Neutrophil (primary cell): Measurements from ENCODE around the gene RNF128.

Experiments
- H3K27ac ChIP-seq: fragments of 200-600 bp; sonication (generic); 2 replicates; pipeline ENCODE4 v1.5.1; 2016; ENCODE audit warnings: mild to moderate bottlenecking, moderate library complexity
- H3K27me3 ChIP-seq: fragments of 200-600 bp; sonication (generic); 2 replicates; pipeline ENCODE4 v1.6.0; 2016; ENCODE audit warnings: mild to moderate bottlenecking
- H3K36me3 ChIP-seq: fragments of 200-600 bp; sonication (generic); 2 replicates; pipeline ENCODE4 v1.5.1; 2017
- H3K4me1 ChIP-seq, 2 experiments: fragments of 200-600 bp in 1 of 2; sonication (generic) in 1 of 2; 1 replicate in 1 of 2; 2 replicates in 1 of 2; pipeline versions ENCODE4 v1.5.1 to v1.6.1; 2013 to 2016; ENCODE audit warnings: low read depth in 1 of 2, low read length in 1 of 2, mild to moderate bottlenecking in 1 of 2, moderate library complexity in 1 of 2; ENCODE audit not compliant: control insufficient read depth in 1 of 2, insufficient read depth in 1 of 2
- H3K4me3 ChIP-seq, 2 experiments: fragments of 200-600 bp in 1 of 2; sonication (generic) in 1 of 2; 1 replicate in 1 of 2; 2 replicates in 1 of 2; pipeline ENCODE4 v1.5.1; 2013 to 2016; ENCODE audit warnings: low read depth in 1 of 2, low read length in 1 of 2, mild to moderate bottlenecking in 1 of 2, moderate library complexity in 1 of 2
- H3K9me3 ChIP-seq: fragments of 200-600 bp; sonication (generic); 2 replicates; pipeline ENCODE4 v1.5.1; 2016
- TF ChIP-seq, protein P1 (sequence below): fragments of 200-600 bp; sonication (generic); IDR thresholded peaks from 2 replicates; pipeline ENCODE4 v1.5.1; 2016; ENCODE audit warnings: antibody characterized with exemption

RNF128 gene

DNA sequence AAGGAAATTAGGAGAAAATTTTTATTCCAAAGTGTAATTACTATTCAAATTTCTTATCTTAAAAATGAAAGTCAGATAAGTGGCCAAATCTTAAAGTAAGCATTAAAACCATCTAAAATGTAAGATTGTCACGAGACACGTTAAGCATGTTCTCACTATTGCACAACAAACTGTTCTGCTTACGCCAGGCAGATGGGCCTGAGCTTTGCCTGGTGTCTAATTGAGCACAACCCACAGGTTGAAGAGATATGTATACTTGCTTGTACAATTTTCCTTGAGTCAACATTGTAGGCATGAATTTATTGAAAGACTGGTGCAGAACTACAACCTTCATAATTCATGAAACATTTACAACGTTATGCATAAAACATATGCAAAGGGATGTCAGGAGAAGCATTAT is 3.9 kb downstream of the RNF128 start:
- no peaks in the 10 kb centered on the region for H3K36me3 ChIP-seq
- H3K9me3 ChIP-seq = no peaks in the 10 kb centered on the region
- TF ChIP-seq, protein P1, sequence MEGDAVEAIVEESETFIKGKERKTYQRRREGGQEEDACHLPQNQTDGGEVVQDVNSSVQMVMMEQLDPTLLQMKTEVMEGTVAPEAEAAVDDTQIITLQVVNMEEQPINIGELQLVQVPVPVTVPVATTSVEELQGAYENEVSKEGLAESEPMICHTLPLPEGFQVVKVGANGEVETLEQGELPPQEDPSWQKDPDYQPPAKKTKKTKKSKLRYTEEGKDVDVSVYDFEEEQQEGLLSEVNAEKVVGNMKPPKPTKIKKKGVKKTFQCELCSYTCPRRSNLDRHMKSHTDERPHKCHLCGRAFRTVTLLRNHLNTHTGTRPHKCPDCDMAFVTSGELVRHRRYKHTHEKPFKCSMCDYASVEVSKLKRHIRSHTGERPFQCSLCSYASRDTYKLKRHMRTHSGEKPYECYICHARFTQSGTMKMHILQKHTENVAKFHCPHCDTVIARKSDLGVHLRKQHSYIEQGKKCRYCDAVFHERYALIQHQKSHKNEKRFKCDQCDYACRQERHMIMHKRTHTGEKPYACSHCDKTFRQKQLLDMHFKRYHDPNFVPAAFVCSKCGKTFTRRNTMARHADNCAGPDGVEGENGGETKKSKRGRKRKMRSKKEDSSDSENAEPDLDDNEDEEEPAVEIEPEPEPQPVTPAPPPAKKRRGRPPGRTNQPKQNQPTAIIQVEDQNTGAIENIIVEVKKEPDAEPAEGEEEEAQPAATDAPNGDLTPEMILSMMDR = no peak
- peaks cover 37% of the 10 kb centered on the region for H3K27me3 ChIP-seq
- H3K4me1 ChIP-seq = no peaks in the 10 kb centered on the region
- H3K27ac ChIP-seq = no peak overlapping the region
- H3K4me3 ChIP-seq = no peak overlapping the region

DNA sequence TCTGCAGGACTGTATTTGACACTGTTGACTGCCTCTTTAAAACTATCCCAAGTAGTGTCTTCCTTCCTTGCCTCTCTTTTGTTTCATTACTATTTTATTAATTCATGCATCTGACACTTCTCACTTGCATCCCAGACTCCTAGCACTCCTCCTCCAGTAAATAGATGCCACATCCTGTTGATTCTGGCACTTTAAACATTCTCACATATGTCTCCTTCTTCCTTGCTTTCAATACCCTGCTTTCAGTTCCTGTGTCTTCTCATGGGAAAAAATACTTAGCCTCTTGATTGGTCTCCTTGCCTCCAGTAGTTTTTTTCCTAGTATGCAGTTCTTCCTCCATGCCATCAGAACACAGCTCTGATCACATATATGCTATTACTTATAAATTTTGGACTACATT is 5.1 kb downstream of the RNF128 start:
- peaks cover 25% of the 10 kb centered on the region for H3K27me3 ChIP-seq

DNA sequence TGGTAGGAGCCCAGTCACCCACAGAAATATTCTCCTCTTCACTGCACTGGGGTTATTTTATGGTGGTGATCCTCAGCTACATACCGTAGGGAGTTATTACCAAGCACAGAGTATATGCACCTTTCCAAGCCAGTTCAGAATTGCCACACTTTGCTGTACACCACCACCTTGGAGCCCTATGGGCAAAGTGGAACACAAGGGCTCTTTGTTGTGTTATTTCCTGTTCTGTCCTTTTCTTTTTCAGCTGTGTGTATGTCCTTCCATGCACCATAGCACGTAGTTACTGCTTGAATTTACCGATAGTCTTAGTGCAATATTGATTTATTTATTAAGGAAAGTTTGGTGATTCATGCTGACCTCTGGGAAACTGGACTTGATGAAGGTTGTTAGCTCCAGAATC is 8.3 kb downstream of the RNF128 start:
- no peaks in the 10 kb centered on the region for H3K36me3 ChIP-seq

More for the DNA sequence above, 5.1 kb downstream of the RNF128 start:
- Histone ChIP-seq H3K9me3 (no peaks in the 10 kb centered on the region), H3K27ac (no peak overlapping the region), H3K36me3 (no peaks in the 10 kb centered on the region), H3K4me3 (no peak overlapping the region), H3K4me1 (no peaks in the 10 kb centered on the region)
- TF ChIP-seq, protein P1 = no peak

DNA sequence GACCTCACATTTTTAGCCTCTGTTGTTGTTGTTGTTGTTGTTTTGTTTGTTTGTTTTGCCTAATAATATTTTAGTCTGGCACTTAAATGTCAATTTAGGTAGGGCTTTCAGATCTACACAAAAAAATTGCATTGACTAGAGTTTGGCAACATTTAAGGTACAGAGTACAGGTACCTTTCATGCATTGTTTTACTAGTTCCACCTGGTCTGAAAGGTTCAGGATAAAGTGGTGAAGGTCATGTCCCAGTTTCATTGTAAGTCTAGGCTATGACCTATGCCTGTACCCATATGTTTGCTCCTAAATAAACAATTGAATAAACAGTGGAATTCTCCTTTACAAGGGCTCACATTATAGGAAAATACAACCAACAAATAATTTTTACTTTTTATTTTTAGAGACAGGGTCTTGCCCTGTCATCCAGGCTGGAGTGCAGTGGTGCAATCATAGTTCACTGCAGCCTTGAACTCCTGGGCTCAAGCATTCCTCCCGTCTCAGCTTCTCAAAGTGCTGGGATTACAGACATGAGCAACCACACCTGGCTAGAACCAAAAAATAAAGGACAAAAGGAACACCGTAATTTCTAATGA is 13.8 kb downstream of the RNF128 start:
- no peak overlapping the region for H3K27ac ChIP-seq
- H3K27me3 ChIP-seq = no peaks in the 10 kb centered on the region

More for the DNA sequence above, 8.3 kb downstream of the RNF128 start:
- Histone ChIP-seq H3K27me3 (no peaks in the 10 kb centered on the region), H3K27ac (no peak overlapping the region), H3K4me3 (no peak overlapping the region), H3K4me1 (no peaks in the 10 kb centered on the region), H3K9me3 (no peaks in the 10 kb centered on the region)
- TF ChIP-seq, protein P1 = no peak

DNA sequence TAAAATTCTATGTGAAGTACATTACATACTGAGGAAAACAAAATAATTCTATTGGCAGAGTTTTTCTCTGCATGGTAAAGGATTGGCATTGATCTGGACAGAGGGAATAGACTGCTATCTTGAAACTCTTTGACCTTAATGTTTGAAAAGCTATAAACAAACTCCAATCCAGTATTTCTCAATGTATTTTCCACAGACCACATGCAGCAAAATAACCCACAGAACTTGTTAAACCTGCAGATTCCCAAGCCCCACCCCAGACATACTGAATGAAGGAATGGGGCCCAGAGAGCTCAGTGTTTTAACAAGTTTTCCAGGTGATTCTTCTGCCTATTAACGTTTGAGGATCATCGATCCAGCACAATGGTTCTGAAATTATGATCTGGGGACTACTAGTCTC is 15.7 kb downstream of the RNF128 start:
- no peaks in the 10 kb centered on the region for H3K4me1 ChIP-seq
- H3K36me3 ChIP-seq = no peaks in the 10 kb centered on the region
- TF ChIP-seq, protein P1 = no peak
- no peaks in the 10 kb centered on the region for H3K9me3 ChIP-seq
- H3K27ac ChIP-seq = no peak overlapping the region
- no peak overlapping the region for H3K4me3 ChIP-seq
- H3K27me3 ChIP-seq = no peaks in the 10 kb centered on the region

More for the DNA sequence above, 13.8 kb downstream of the RNF128 start:
- no peaks in the 10 kb centered on the region for H3K36me3 ChIP-seq
- TF ChIP-seq, protein P1 = no peak
- H3K9me3 ChIP-seq = no peaks in the 10 kb centered on the region
- H3K4me1 ChIP-seq = no peaks in the 10 kb centered on the region
- no peak overlapping the region for H3K4me3 ChIP-seq
